ENCODE measurements around the gene SERPINI1. TPM values are rescaled to one million over a fixed set of nuclear protein-coding genes. Genes with fewer than 3 reads are reported as not detected.

SERPINI1 gene
- total and polyA plus RNA-seq, 2 of the 8 experiments (the other 6 are each of a cell fraction or from before 2014, with no cell fraction given), result 5.3 to 9.9 TPM

- H3K79me1 ChIP-seq (ENCODE audit: low read depth, low read length), result no peaks in the 10 kb centered on the region
- no peaks in the 10 kb centered on the region for H4K20me1 ChIP-seq (replicated peaks in 1 of 2; ENCODE audit: control insufficient read depth in 1 of 2, insufficient read depth in 2 of 2, low read length in 2 of 2)
- H3K9me3 ChIP-seq (ENCODE audit: insufficient read depth in 2 of 2, low read depth in 1 of 2, low read length in 1 of 2), result no peaks in the 10 kb centered on the region; a peak in 1 of 4 replicates
- H3K4me2 ChIP-seq (ENCODE audit: insufficient read depth in 1 of 2, low read depth in 2 of 2, low read length in 2 of 2), result no peak overlapping the region
- ChIA-PET POLR2A (ENCODE audit: partially characterized antibody) (no interaction called here), CTCF (ENCODE audit: partially characterized antibody) (no interaction called here)
- DNase-seq (ENCODE audit: low read depth in 1 of 2, low spot score in 2 of 2) (no peak), FAIRE-seq (no peak)
- H2AK5ac ChIP-seq (ENCODE audit: low read depth, low read length), result no peak overlapping the region
- no peak overlapping the region for H4K91ac ChIP-seq (replicated peaks; ENCODE audit: insufficient read length, low read length)
- no peaks in the 10 kb centered on the region for H3K4me1 ChIP-seq (replicated peaks in 1 of 4; ENCODE audit: control insufficient read depth in 3 of 4, insufficient read depth in 4 of 4, low read length in 3 of 4)
- H3K9ac ChIP-seq (replicated peaks in 1 of 4; ENCODE audit: extremely low read depth in 1 of 4, low read depth in 3 of 4, low read length in 3 of 4), result no peak overlapping the region
- H2BK15ac ChIP-seq (ENCODE audit: low read length), result no peak overlapping the region
- no peak overlapping the region for H3K18ac ChIP-seq (ENCODE audit: extremely low read depth, low read length)
- no peak overlapping the region for H2BK20ac ChIP-seq (ENCODE audit: low read length)
- no peak overlapping the region for H3K14ac ChIP-seq (ENCODE audit: insufficient read length)
- H3K4me3 ChIP-seq (ENCODE audit: extremely low read depth in 1 of 4, insufficient read depth in 2 of 4, low read depth in 3 of 4, low read length in 4 of 4), result no peak overlapping the region
- H2AFZ ChIP-seq (ENCODE audit: low read length), result no peak overlapping the region
- H3K56ac ChIP-seq (replicated peaks; ENCODE audit: insufficient read length, low read depth, low read length), result no peak overlapping the region
- H4K8ac ChIP-seq (ENCODE audit: extremely low read depth, insufficient read depth, low read length), result no peak overlapping the region
- H3K4ac ChIP-seq (replicated peaks; ENCODE audit: insufficient read length, low read depth, low read length), result no peak overlapping the region
- H3K23ac ChIP-seq (ENCODE audit: insufficient read length), result no peak overlapping the region
- no peak overlapping the region for H2BK5ac ChIP-seq (ENCODE audit: low read depth, low read length)
- no peaks in the 10 kb centered on the region for H3K23me2 ChIP-seq (ENCODE audit: low read depth, low read length)
- no peak overlapping the region for H2BK120ac ChIP-seq (replicated peaks; ENCODE audit: low read depth, low read length)
- no peak overlapping the region for H2BK12ac ChIP-seq (ENCODE audit: low read depth, low read length)
- no peak overlapping the region for H4K5ac ChIP-seq (ENCODE audit: insufficient read length, low read depth, low read length)
- no peaks in the 10 kb centered on the region for H3K36me3 ChIP-seq (ENCODE audit: control insufficient read depth in 2 of 4, insufficient read depth in 4 of 4, low read length in 3 of 4)
- no peaks in the 10 kb centered on the region for H3K79me2 ChIP-seq (ENCODE audit: control insufficient read depth in 1 of 2, insufficient read depth in 2 of 2, low read length in 2 of 2)
- 97% methylated on average over 3 of the region's 3 CpGs; no CpG with 5 or more reads in 1 of the 2 experiments for WGBS, 2 experiments (ENCODE audit: extremely low coverage in 1 of 2, insufficient coverage in 1 of 2, insufficient read length in 1 of 2, insufficient replicate concordance in 2 of 2, low coverage in 1 of 2, low lambda C conversion rate in 2 of 2, missing lambda C conversion rate in 1 of 2)
- H3K27ac ChIP-seq (ENCODE audit: low read depth, low read length), result no peak overlapping the region
- H3K27me3 ChIP-seq (replicated peaks in 1 of 4; ENCODE audit: control insufficient read depth in 3 of 4, extremely low read depth in 1 of 4, insufficient read depth in 3 of 4, low read length in 3 of 4), result no peaks in the 10 kb centered on the region
- TF ChIP-seq SP1 (IDR thresholded peaks at IDR 0.05; ENCODE audit: low read depth, low read length) (no peak), FOSL1 (IDR thresholded peaks at IDR 0.05; ENCODE audit: insufficient read depth, low read depth, low read length) (no peak), HDAC2 (IDR thresholded peaks at IDR 0.05; ENCODE audit: borderline replicate concordance in 1 of 2, low read depth in 2 of 2, low read length in 2 of 2) (no peak), TAF1 (IDR thresholded peaks at IDR 0.05; ENCODE audit: low read depth, low read length) (no peak), POLR2A (IDR thresholded peaks at IDR 0.05; ENCODE audit: control extremely low read depth in 1 of 2, low read depth in 2 of 2, low read length in 2 of 2) (no peak), SUZ12 (IDR thresholded peaks at IDR 0.05; ENCODE audit: low read length) (no peak), ZNF274 (IDR thresholded peaks at IDR 0.05; ENCODE audit: borderline replicate concordance, extremely low read depth, low read length) (no peak)
These were observed 37.5 kb downstream of the SERPINI1 start for GRCh38 chr3:167772992-167773391.

Measured in H1 (cell line).